Mucosa of stomach (tissue), 1 donor: ENCODE data around the gene ADAM10.
"Not testable (repeated sequence)": the region's sequence is repeated elsewhere in the genome, so short reads cannot be mapped to it uniquely, and the experiment has no call there.

Experiments used
- H3K27me3 ChIP-seq: one replicate; pipeline ENCODE4 v1.7.0; 2013; ENCODE audit warnings: mild to moderate bottlenecking, low read length; ENCODE audit not compliant: control insufficient read depth, insufficient read depth
- H3K36me3 ChIP-seq: one replicate; pipeline ENCODE4 v1.7.0; 2013; ENCODE audit warnings: low read length; ENCODE audit not compliant: control insufficient read depth, insufficient read depth
- H3K4me1 ChIP-seq: one replicate; pipeline ENCODE4 v1.7.0; 2013; ENCODE audit warnings: mild to moderate bottlenecking, low read length; ENCODE audit not compliant: control insufficient read depth, insufficient read depth
- H3K4me3 ChIP-seq: one replicate; pipeline ENCODE4 v1.7.0; 2013; ENCODE audit warnings: low read length
- H3K9ac ChIP-seq: one replicate; pipeline ENCODE4 v1.7.0; 2013; ENCODE audit warnings: mild to moderate bottlenecking, low read length, moderate library complexity
- H3K9me3 ChIP-seq: one replicate; pipeline ENCODE4 v1.7.0; 2013; ENCODE audit warnings: mild to moderate bottlenecking, low read length, moderate library complexity; ENCODE audit not compliant: control insufficient read depth
- donor health status: Pancreatic carcinoma.

The ADAM10 gene

DNA sequence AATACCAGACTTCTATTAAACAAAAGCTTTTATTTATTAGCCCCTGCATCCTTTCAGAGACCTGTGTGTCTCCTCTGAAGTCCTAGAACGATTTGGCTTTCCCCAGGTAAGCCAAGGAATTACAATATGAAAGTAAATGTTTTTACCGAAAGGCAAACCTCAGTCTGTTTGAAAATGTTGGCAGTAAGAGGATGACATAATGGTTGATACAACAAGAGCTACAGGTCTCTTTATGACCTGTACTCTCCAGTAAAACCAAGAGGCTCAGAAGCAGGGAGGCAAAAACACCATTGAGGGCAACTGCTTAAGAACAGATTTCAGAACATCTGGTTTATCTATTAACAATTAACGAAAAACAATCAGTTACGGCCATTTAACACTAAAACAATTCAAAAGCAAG, 107.8 kb downstream of the ADAM10 start:
- H3K36me3 ChIP-seq = no peaks in the 10 kb centered on the region
- no peaks in the 10 kb centered on the region for H3K4me1 ChIP-seq
- H3K27me3 ChIP-seq = no peaks in the 10 kb centered on the region
- H3K9ac ChIP-seq = no peak overlapping the region
- no peaks in the 10 kb centered on the region for H3K9me3 ChIP-seq
- no peak overlapping the region for H3K4me3 ChIP-seq

DNA sequence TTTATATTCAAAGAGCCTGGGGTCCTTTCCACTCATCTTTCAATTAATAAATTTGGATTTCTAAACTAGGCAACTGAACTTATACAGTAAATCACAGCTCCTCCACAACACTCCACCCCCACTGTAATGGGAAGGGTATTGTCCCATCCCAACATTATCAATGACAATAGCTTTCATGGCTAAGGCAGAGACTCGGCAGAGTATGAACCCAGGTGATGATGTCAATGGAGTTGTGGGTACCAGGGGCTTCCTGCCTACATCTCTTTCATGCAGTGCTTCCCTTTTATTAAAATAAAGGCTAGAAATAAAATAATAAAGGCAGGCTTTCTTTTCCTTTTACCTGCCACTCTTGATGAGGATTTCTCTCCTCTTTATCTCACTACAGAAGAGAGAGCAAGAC, 109.5 kb downstream of the ADAM10 start:
- no peaks in the 10 kb centered on the region for H3K36me3 ChIP-seq
- H3K4me1 ChIP-seq = no peaks in the 10 kb centered on the region
- H3K27me3 ChIP-seq = no peaks in the 10 kb centered on the region
- H3K9ac ChIP-seq = no peak overlapping the region
- H3K4me3 ChIP-seq = no peak overlapping the region
- H3K9me3 ChIP-seq = no peaks in the 10 kb centered on the region

DNA sequence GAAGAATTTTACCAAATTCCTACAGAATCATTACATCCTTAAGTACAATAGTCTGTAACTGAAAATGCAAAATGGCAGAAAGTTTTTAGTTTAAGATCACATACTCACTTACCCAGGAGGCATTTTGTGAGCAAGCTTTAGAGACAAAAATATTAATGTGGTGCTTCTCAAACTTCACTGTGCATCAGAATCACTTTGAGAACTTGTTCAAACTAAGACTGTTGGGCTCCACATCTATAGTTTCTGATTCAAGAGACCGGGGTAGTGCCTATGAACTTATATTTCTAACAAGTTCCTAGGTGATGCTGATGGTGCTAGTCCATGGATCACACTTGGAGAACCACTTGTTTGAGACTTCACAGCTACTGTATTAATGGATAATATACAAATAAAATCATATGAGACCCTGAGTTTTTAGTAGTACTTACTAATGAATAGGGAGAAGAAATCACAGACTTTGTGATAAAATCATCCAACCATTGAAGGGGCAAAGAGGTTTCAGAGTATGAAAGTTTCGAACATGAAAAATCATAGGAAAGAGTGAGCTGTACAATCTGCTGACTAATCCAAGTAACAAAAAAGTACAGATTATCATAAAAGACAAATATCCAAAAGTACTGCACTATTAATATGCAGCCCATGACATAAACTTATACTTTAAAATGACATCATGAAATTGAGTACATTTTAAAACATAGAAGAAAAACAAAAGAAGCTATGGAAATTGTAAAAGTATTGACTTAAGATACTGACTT, 110.3 kb downstream of the ADAM10 start:
- Histone ChIP-seq H3K36me3 (no peaks in the 10 kb centered on the region), H3K27me3 (no peaks in the 10 kb centered on the region), H3K4me3 (no peak overlapping the region), H3K4me1 (no peaks in the 10 kb centered on the region), H3K9ac (no peak overlapping the region), H3K9me3 (no peaks in the 10 kb centered on the region)

DNA sequence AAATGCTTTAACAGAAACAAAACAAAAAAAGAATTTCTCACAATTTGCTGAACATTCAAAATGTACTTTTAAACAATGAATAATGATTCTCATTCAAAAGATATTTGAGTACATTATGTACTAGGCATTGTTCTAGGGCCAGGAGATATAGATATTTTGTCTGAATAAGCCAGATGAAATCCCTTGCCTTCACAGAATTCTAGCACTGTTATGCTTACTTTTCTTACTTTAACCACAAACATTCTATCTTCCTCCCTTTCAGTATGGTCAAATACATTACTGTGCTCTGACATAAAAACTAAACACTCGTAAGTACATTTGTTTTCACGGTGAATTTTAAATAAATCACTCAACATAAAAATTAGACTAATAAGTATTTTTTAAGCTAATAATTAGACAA, 116.7 kb downstream of the ADAM10 start:
- H3K9ac ChIP-seq = no peak overlapping the region

DNA sequence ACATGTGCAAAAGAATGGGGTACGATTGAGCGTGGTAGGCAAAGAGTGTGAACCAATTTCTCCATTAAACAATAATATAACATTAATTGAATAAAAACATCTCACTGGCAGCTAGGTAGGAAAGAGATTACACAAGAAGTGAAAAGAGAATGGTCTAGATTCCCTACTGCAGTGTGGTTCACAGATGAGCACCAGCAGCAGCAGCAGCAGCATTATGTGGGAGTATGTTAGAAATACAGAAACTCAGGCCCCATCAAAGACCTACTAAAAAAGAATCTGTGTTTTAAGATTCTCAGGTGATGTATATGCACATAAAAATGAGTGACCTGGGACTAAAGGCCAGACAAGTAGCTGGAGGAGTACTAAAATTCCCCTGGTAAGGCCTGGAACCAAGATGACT, 118.2 kb downstream of the ADAM10 start:
- Histone ChIP-seq H3K36me3 (no peaks in the 10 kb centered on the region), H3K27me3 (no peaks in the 10 kb centered on the region)

More for the DNA sequence above, 116.7 kb downstream of the ADAM10 start:
- Histone ChIP-seq H3K36me3 (no peaks in the 10 kb centered on the region), H3K27me3 (no peaks in the 10 kb centered on the region), H3K4me1 (peaks cover 4% of the 10 kb centered on the region), H3K9me3 (no peaks in the 10 kb centered on the region), H3K4me3 (no peak overlapping the region)

DNA sequence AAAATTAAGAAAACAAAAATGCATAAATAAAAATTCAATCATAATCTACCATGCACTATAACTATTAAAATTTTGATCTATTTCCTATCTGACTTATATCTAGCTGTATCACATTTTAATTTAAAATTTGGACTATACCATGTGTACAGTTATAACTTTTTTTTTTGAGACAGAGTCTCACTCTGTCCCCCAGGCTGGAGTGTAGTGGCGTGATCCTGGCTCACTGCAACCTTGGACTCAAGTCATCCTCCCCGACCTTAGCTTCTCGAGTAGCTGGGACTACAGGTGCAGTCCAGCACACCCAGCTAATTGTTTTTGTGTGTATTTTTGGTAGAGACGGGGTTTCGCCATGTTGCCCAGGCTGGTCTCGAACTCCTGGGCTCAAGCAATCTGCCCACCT, 119.9 kb downstream of the ADAM10 start:
- Histone ChIP-seq H3K27me3 (no peaks in the 10 kb centered on the region), H3K4me3 (no peak overlapping the region), H3K4me1 (peaks cover 10% of the 10 kb centered on the region), H3K9me3 (no peaks in the 10 kb centered on the region), H3K9ac (no peak overlapping the region), H3K36me3 (no peaks in the 10 kb centered on the region)

More for the DNA sequence above, 118.2 kb downstream of the ADAM10 start:
- peaks cover 10% of the 10 kb centered on the region for H3K4me1 ChIP-seq
- H3K4me3 ChIP-seq = no peak overlapping the region
- H3K9ac ChIP-seq = no peak overlapping the region
- no peaks in the 10 kb centered on the region for H3K9me3 ChIP-seq

DNA sequence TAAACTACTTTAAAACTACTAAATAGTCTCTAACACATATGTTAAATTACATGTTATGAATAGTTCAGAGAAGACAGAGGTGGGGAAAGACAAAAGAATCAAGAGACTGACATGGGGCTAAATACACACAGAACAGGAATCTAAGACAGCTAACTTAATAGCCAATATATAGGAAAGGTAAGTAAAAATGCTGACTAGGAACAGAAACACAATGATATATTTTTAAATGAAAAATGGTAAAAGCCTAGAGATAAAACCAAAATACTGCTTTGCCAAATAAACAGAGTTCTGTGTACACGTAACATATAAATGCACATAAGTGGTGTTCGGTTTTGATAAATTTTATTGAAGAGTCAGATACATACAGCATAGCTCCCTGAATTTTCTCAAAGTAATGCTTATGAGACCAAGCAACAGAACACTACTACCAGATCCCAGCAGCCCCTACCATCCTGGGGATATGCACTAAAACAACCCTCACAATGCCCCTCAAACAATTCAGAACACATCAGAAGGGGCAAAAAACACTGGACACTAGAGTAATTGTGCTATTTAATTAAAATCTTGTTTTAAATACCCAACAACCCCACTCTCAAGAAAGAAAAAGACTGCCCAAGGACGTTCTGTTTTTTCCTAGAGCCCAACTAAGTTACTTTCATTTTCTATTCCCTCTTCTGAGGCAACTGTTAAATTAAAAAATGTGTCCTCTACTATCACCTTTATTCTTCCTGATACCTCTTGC, 121.1 kb downstream of the ADAM10 start:
- no peaks in the 10 kb centered on the region for H3K27me3 ChIP-seq
- H3K9ac ChIP-seq = peak overlapping the region; percentile 74
- H3K36me3 ChIP-seq = no peaks in the 10 kb centered on the region
- no peaks in the 10 kb centered on the region for H3K9me3 ChIP-seq
- no peak overlapping the region for H3K4me3 ChIP-seq
- peaks cover 10% of the 10 kb centered on the region for H3K4me1 ChIP-seq

DNA sequence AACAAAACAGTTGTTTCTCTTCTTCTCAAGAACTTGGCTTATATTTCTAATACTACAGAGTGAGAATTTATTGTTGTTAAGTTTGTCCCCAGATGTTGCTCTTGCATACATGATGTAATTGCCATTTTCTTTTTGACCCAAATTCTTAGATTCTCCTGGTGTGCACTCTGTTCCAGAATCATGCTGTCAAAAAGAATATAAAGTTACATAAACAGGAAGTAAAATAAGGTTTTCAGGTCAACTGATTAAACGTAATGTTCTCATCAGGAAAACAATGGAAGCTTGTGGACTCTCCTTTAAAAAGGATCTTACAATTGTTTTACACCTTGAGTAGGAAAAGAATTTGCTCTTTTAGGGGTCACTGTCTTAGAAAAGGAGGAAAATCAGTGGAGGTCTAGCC, 121.8 kb downstream of the ADAM10 start:
- Histone ChIP-seq H3K9me3 (no peaks in the 10 kb centered on the region), H3K27me3 (no peaks in the 10 kb centered on the region), H3K9ac (peak overlapping the region; percentile 74), H3K4me1 (peaks cover 10% of the 10 kb centered on the region), H3K4me3 (no peak overlapping the region), H3K36me3 (no peaks in the 10 kb centered on the region)

DNA sequence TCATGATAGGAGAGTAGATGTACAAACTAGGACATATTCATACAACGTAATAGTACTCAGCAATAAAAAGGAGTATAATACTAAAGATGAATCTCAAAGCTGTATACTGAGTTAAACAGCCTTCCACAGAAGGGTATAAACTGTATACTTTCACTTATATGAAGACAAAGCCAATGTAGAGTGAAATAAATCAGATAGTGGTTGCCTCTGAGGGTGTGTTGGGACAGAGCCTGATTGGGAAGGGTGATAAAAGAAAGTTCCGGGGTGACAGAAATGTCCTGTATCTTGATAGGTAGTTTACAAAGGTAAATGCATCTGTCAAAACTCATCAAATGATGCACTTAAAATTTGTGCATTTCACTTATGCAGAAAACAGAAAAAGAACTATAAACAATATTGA, 122.5 kb downstream of the ADAM10 start:
- no peaks in the 10 kb centered on the region for H3K9me3 ChIP-seq
- no peaks in the 10 kb centered on the region for H3K36me3 ChIP-seq
- peaks cover 10% of the 10 kb centered on the region for H3K4me1 ChIP-seq

DNA sequence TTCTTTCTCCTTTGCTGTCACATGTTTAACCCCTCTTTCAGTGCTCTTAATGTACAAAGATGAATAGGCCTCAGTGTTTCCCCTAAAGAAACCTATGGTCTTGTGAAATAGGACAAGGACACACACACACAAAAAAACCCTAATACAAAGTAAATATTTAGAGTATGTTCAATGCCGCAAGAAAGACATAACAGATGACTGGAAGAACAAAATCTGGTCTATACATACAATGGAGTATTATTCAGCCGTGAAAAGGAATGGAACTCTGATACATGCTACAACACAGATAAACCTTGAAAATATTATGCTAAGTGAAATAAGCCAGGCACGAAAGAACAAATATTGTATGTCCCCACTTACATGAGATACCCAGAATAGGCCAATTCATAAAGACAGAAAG, 123.1 kb downstream of the ADAM10 start:
- Histone ChIP-seq H3K36me3 (no peaks in the 10 kb centered on the region), H3K27me3 (no peaks in the 10 kb centered on the region), H3K4me1 (peaks cover 10% of the 10 kb centered on the region), H3K9me3 (no peaks in the 10 kb centered on the region), H3K4me3 (no peak overlapping the region), H3K9ac (no peak overlapping the region)

More for the DNA sequence above, 122.5 kb downstream of the ADAM10 start:
- no peak overlapping the region for H3K4me3 ChIP-seq
- H3K9ac ChIP-seq = no peak overlapping the region
- no peaks in the 10 kb centered on the region for H3K27me3 ChIP-seq

DNA sequence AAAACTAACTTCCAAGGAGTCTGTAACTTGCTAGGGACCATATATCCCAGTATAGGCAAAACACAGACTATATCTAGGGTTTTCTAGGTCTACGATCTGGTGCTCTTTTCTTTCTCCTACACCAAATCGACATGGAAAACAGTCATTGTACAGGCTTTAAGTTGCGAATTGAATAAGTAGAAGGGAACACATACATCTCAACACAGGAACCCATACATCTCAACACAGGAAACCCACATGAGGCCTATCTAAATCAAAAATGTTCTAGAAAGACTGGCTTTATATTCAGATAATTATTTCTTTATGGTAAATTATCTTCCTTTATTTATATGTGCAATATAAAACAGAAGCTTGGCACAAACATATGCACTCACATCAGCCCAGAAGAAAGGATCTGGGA, 126.6 kb downstream of the ADAM10 start:
- Histone ChIP-seq H3K4me3 (no peak overlapping the region), H3K4me1 (peaks cover 6% of the 10 kb centered on the region), H3K36me3 (no peaks in the 10 kb centered on the region), H3K9me3 (no peaks in the 10 kb centered on the region), H3K9ac (no peak overlapping the region), H3K27me3 (no peaks in the 10 kb centered on the region)

DNA sequence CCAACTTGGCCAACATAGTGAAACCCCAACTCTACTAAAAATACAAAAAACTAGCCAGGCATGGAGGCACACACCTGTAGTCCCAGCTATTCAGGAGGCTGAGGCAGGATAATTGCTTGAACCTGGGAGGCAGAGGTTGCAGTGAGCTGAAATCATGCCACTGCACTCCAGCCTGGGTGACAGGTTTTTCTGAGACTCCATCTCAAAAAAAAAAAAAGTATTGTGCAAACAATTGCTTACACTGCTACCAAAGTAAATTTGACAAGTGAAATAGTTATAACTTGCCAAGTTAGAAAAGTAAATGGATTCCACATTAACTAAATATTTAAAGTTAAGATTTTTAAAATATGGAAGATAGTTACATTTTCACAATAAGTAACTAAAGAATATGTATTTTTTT, 129.2 kb downstream of the ADAM10 start:
- not testable (repeated sequence) for H3K9me3 ChIP-seq, H3K27me3 ChIP-seq, H3K36me3 ChIP-seq, H3K4me1 ChIP-seq, H3K9ac ChIP-seq, H3K4me3 ChIP-seq
